Cardiac septum (tissue), 1 donor: ENCODE results near the gene PPP1R36. TPM values are rescaled to one million over a fixed set of nuclear protein-coding genes. Genes with fewer than 3 reads are reported as not detected.

Source experiments
- DNase-seq: peaks from one replicate; pipeline ENCODE4 v3.0.0-alpha.2; 2020; ENCODE audit warnings: low spot score
- intact Hi-C: fragments of 100-400 bp; cut with DNase I; formaldehyde crosslinking; loops from one replicate; pipeline ENCODE4 v1.14.0; 2022
- long read RNA-seq: library from polyadenylated mRNA; unstranded; transcript quantifications from one replicate; pipeline ENCODE4 v2.0.0, GENCODE V29; 2021
- total RNA-seq: library from RNA; stranded (reverse); fragmentation: NEBNext Ultra II Directional; extraction: Animal tissue kit (Norgen Biotek cat#: 25700); gene quantifications from one replicate; pipeline ENCODE4 v1.2.1, GENCODE V29; 2021
- donor health status: DM: no; HTN: no; CAD: no.

Gene PPP1R36
- 0.94 TPM for total RNA-seq
- long read RNA-seq, partial matches to known transcripts, result 0 of 1 reads
- long read RNA-seq, other reads (novel, unspliced or antisense), result 1 of 1 reads

- intact Hi-C loops, result no loop called here
- no peak for DNase-seq
Observed at GRCh38 chr14:64549791-64550620, at the start of gene PPP1R36. TSS of gene PPP1R36 (plus strand) at chr14:64549961. CDS start at chr14:64549998, 37 bp downstream.

- no peak for DNase-seq
- intact Hi-C loops, result loop anchor here (5.0 kb wide), 1 partner anchor 58 kb away; no protein-coding TSS in a partner anchor
Observed at GRCh38 chr14:64500088-64500487, 49.7 kb upstream of the PPP1R36 start.

GRCh38 chr14:64501411-64502171 is 48.2 kb upstream of the PPP1R36 start:
- no peak for DNase-seq
- intact Hi-C loops, result loop anchor here (5.0 kb wide), 1 partner anchor 59 kb away; no protein-coding TSS in a partner anchor

- intact Hi-C loops, result loop anchor here (5.0 kb wide), 1 partner anchor 60 kb away; no protein-coding TSS in a partner anchor
- DNase-seq, result no peak
Observed at GRCh38 chr14:64502456-64502855, 47.3 kb upstream of the PPP1R36 start.

- DNase-seq, result no peak
- intact Hi-C loops, result loop anchor here (5.0 kb wide), 1 partner anchor 61 kb away; no protein-coding TSS in a partner anchor
Observed at GRCh38 chr14:64502887-64503433, 46.8 kb upstream of the PPP1R36 start.

GRCh38 chr14:64503434-64504309 is 46.1 kb upstream of the PPP1R36 start, which contains the start of gene ZBTB25:
TSS of gene ZBTB25 (minus strand) at chr14:64503838. CDS start at chr14:64490533, 13,305 bp downstream.
- DNase-seq, result peak; percentile 91
- intact Hi-C loops, result loop anchor here (5.0 kb wide), 1 partner anchor 61 kb away; no protein-coding TSS in a partner anchor

- peak; percentile 92 for DNase-seq
- intact Hi-C loops, result loop anchor here (5.0 kb wide), 1 partner anchor 62 kb away; no protein-coding TSS in a partner anchor
Observed at GRCh38 chr14:64504310-64504896, 45.4 kb upstream of the PPP1R36 start, which contains the start of gene ZBTB1. TSS of gene ZBTB1 (plus strand) at chr14:64504770. CDS start at chr14:64521505, 16,735 bp downstream.

- intact Hi-C loops, result loop anchor here (5.0 kb wide), 1 partner anchor 63 kb away; no protein-coding TSS in a partner anchor
Observed at GRCh38 chr14:64504897-64505794, 44.6 kb upstream of the PPP1R36 start.

GRCh38 chr14:64506721-64507120 is 43.0 kb upstream of the PPP1R36 start:
- DNase-seq, result no peak
- intact Hi-C loops, result no loop called here

More at GRCh38 chr14:64504897-64505794, 44.6 kb upstream of the PPP1R36 start:
- DNase-seq, result peak; percentile 94

GRCh38 chr14:64507376-64508156 is 42.2 kb upstream of the PPP1R36 start:
- DNase-seq, result no peak
- intact Hi-C loops, result no loop called here

- intact Hi-C loops, result no loop called here
- no peak for DNase-seq
Observed at GRCh38 chr14:64508215-64508776, 41.5 kb upstream of the PPP1R36 start.

GRCh38 chr14:64509036-64509435 is 40.7 kb upstream of the PPP1R36 start:
- DNase-seq, result no peak
- intact Hi-C loops, result no loop called here

- intact Hi-C loops, result no loop called here
- no peak for DNase-seq
Observed at GRCh38 chr14:64510825-64511671, 38.7 kb upstream of the PPP1R36 start.

GRCh38 chr14:64513271-64513670 is 36.5 kb upstream of the PPP1R36 start:
- intact Hi-C loops, result no loop called here

GRCh38 chr14:64515053-64515452 is 34.7 kb upstream of the PPP1R36 start:
- intact Hi-C loops, result no loop called here
- no peak for DNase-seq

More at GRCh38 chr14:64513271-64513670, 36.5 kb upstream of the PPP1R36 start:
- DNase-seq, result no peak
